NCI-H1417 treated with DMSO at 0.1 percent for 48 hours (cell line): ENCODE measurements around the gene DIDO1.
"Not testable (repeated sequence)": the region's sequence is repeated elsewhere in the genome, so short reads cannot be mapped to it uniquely, and the experiment has no call there.

Experiments used
- DNase-seq: peaks from one replicate; lab custom pipeline; 2025; lab: John Stamatoyannopoulos, UW

Gene DIDO1

GRCh38 chr20:62928246-62928939 is 2.1 kb upstream of the DIDO1 start:
- no peak for DNase-seq

- DNase-seq: no peak
Measured at GRCh38 chr20:62927128-62927705, 912 bp upstream of the DIDO1 start.

GRCh38 chr20:62925420-62926228 is 681 bp downstream of the DIDO1 start:
- no peak for DNase-seq

- DNase-seq: no peak
Measured at GRCh38 chr20:62925076-62925419, 1.3 kb downstream of the DIDO1 start.

GRCh38 chr20:62924442-62925075 is 1.7 kb downstream of the DIDO1 start:
- DNase-seq: no peak

- DNase-seq: no peak
Measured at GRCh38 chr20:62923669-62924441, 2.5 kb downstream of the DIDO1 start.

GRCh38 chr20:62923059-62923668 is 3.1 kb downstream of the DIDO1 start:
- DNase-seq: not testable (repeated sequence)

- DNase-seq: no peak
Measured at GRCh38 chr20:62922451-62922921, 3.8 kb downstream of the DIDO1 start.

- no peak for DNase-seq
Measured at GRCh38 chr20:62921119-62921687, 5.1 kb downstream of the DIDO1 start.

GRCh38 chr20:62920039-62920645 is 6.2 kb downstream of the DIDO1 start:
- DNase-seq: no peak

GRCh38 chr20:62918831-62919230 is 7.5 kb downstream of the DIDO1 start:
- no peak for DNase-seq

GRCh38 chr20:62918147-62918546 is 8.2 kb downstream of the DIDO1 start:
- DNase-seq: no peak

- no peak for DNase-seq
Measured at GRCh38 chr20:62917720-62918119, 8.6 kb downstream of the DIDO1 start.

- no peak for DNase-seq
Measured at GRCh38 chr20:62916703-62917476, 9.4 kb downstream of the DIDO1 start.

GRCh38 chr20:62914970-62915457 is 11.3 kb downstream of the DIDO1 start:
- DNase-seq: no peak

- no peak for DNase-seq
Measured at GRCh38 chr20:62914436-62914835, 11.9 kb downstream of the DIDO1 start.

GRCh38 chr20:62913043-62913630 is 13.2 kb downstream of the DIDO1 start:
- DNase-seq: no peak

- DNase-seq: no peak
Measured at GRCh38 chr20:62911701-62912280, 14.5 kb downstream of the DIDO1 start.
